Tibial nerve (tissue), 3 donors: Measurements from ENCODE around the gene FASLG.

ENCODE experiments used
- CTCF ChIP-seq, 5 experiments: fragments of 200-600 bp in 3 of 5; fragments of 450-650 bp in 2 of 5; sonication (generic) in 3 of 5; IDR thresholded peaks; one replicate each; pipeline ENCODE4 v1.5.1; 2016 to 2019; ENCODE audit warnings: antibody characterized with exemption in 5 of 5, mild to moderate bottlenecking in 3 of 5, moderate library complexity in 2 of 5
- POLR2A ChIP-seq, 2 donors: fragments of 450-650 bp; IDR thresholded peaks; one replicate each; pipeline ENCODE4 v1.6.1; 2017; ENCODE audit warnings: antibody characterized with exemption in 2 of 2, mild to moderate bottlenecking in 2 of 2, moderate library complexity in 2 of 2

DNA sequence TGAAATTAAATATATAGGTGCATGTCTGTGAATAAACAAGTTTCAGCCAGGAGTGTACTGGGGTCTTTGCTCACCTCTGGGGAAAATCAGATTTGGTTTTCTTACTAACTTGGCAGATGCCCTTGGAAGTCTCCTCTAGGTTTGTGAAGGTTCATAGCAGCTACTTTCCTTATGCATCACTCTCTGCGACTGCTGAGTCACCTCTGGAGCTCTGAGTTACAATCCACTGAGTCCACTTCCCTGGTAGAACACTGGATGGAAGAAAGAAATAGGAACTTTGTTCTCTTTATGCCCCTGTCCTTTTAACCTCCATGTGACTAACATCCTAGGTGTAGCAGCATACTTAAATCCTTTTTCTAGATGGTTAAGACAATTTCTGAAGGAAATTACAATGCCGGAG lies 4.4 kb upstream of the FASLG start:
- TF ChIP-seq CTCF (IDR thresholded peaks at IDR 0.05) (no peak), POLR2A (IDR thresholded peaks at IDR 0.05) (no peak)
